ENCODE measurements around the gene CCDC92. TPM values are rescaled to one million over a fixed set of nuclear protein-coding genes. Genes with fewer than 3 reads are reported as not detected.

CCDC92 gene
- total RNA-seq, 1 donor from 2014 or later, result 38.9 TPM

DNA sequence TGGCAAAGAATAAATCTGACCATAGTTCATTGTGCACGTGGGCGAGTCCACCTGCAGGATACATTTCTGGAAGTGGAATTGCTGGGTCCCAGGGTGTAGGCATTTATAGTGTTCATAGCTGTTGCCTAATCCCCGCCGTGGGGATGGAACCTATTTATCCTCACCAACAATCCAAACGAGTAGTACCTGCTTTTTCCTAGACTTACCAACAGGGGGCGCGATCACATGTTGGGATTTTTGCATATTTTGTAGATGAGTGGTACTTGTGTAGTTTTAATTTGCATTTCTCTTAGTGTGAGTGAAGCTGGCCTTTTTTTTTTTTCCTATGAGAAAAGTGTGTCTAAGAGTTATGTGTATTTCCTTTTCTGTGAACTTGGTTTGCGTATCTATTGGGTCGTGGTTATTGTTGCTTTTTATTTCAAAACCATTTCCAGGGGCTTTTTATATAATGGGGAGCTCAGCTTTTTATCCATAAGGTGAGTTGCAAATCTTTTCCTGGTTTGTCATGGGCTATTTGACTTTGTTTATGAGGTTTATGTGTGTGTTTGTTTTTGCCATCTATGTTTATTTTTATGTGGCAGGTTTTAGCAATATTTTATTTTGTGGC lies 67.2 kb downstream of the CCDC92 start:
- peak; percentile 59 for DNase-seq (ENCODE audit: low read depth)
- no peaks in the 10 kb centered on the region for H3K9me3 ChIP-seq (ENCODE audit: insufficient read depth, low read depth, low read length)
- H3K79me2 ChIP-seq (ENCODE audit: insufficient read depth, low read length), result no peaks in the 10 kb centered on the region
- no peak overlapping the region for H3K4me3 ChIP-seq (ENCODE audit: insufficient read depth, low read depth, low read length)
- TF ChIP-seq EZH2 (IDR thresholded peaks at IDR 0.05; ENCODE audit: insufficient read depth, low read length), result no peak
- TF ChIP-seq, protein P1, sequence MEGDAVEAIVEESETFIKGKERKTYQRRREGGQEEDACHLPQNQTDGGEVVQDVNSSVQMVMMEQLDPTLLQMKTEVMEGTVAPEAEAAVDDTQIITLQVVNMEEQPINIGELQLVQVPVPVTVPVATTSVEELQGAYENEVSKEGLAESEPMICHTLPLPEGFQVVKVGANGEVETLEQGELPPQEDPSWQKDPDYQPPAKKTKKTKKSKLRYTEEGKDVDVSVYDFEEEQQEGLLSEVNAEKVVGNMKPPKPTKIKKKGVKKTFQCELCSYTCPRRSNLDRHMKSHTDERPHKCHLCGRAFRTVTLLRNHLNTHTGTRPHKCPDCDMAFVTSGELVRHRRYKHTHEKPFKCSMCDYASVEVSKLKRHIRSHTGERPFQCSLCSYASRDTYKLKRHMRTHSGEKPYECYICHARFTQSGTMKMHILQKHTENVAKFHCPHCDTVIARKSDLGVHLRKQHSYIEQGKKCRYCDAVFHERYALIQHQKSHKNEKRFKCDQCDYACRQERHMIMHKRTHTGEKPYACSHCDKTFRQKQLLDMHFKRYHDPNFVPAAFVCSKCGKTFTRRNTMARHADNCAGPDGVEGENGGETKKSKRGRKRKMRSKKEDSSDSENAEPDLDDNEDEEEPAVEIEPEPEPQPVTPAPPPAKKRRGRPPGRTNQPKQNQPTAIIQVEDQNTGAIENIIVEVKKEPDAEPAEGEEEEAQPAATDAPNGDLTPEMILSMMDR (IDR thresholded peaks at IDR 0.05; ENCODE audit: insufficient read depth, low read depth, low read length), result peak; percentile 90
- no peaks in the 10 kb centered on the region for H4K20me1 ChIP-seq (ENCODE audit: insufficient read depth, low read length)
- H3K4me1 Mint-ChIP-seq (ENCODE audit: low read depth, unreplicated experiment), result peaks cover 15% of the 10 kb centered on the region
- no peaks in the 10 kb centered on the region for H3K27me3 ChIP-seq (ENCODE audit: insufficient read depth, low read length)
- FAIRE-seq, result peak; percentile 81
- H3K9me3 Mint-ChIP-seq (ENCODE audit: unreplicated experiment), result peaks cover 5% of the 10 kb centered on the region
- no peak overlapping the region for H2AFZ ChIP-seq (ENCODE audit: low read depth, low read length)
- H3K27ac ChIP-seq (ENCODE audit: low read depth, low read length), result no peak overlapping the region
- no peak overlapping the region for H3K4me3 Mint-ChIP-seq (ENCODE audit: unreplicated experiment)
- H3K9ac ChIP-seq (ENCODE audit: low read length), result no peak overlapping the region
- H3K36me3 ChIP-seq (ENCODE audit: insufficient read depth, low read length), result no peaks in the 10 kb centered on the region
- H3K27me3 Mint-ChIP-seq (ENCODE audit: low read depth, unreplicated experiment), result peaks cover 10% of the 10 kb centered on the region
- H3K36me3 Mint-ChIP-seq (ENCODE audit: low read depth, unreplicated experiment), result no peaks in the 10 kb centered on the region
- H3K27ac Mint-ChIP-seq (ENCODE audit: unreplicated experiment), result no peak overlapping the region
- peaks cover 4% of the 10 kb centered on the region for H3K4me1 ChIP-seq (ENCODE audit: insufficient read depth, low read length)
- no peak overlapping the region for H3K4me2 ChIP-seq (ENCODE audit: low read length)

- no peaks in the 10 kb centered on the region for H3K36me3 Mint-ChIP-seq (ENCODE audit: low read depth, unreplicated experiment)
- H3K27ac Mint-ChIP-seq (ENCODE audit: unreplicated experiment), result no peak overlapping the region
- Histone ChIP-seq H3K4me2 (ENCODE audit: low read length) (no peak overlapping the region), H3K9me3 (ENCODE audit: insufficient read depth, low read depth, low read length) (peaks cover 4% of the 10 kb centered on the region), H3K9ac (ENCODE audit: low read length) (no peak overlapping the region), H4K20me1 (ENCODE audit: insufficient read depth, low read length) (no peaks in the 10 kb centered on the region), H3K27me3 (ENCODE audit: insufficient read depth, low read length) (no peaks in the 10 kb centered on the region), H3K4me3 (ENCODE audit: insufficient read depth, low read depth, low read length) (no peak overlapping the region), H3K27ac (ENCODE audit: low read depth, low read length) (no peak overlapping the region), H3K4me1 (ENCODE audit: insufficient read depth, low read length) (peaks cover 4% of the 10 kb centered on the region), H3K79me2 (ENCODE audit: insufficient read depth, low read length) (no peaks in the 10 kb centered on the region), H2AFZ (ENCODE audit: low read depth, low read length) (no peak overlapping the region), H3K36me3 (ENCODE audit: insufficient read depth, low read length) (no peaks in the 10 kb centered on the region)
- peaks cover 15% of the 10 kb centered on the region for H3K4me1 Mint-ChIP-seq (ENCODE audit: low read depth, unreplicated experiment)
- TF ChIP-seq EZH2 (IDR thresholded peaks at IDR 0.05; ENCODE audit: insufficient read depth, low read length), result no peak
- H3K9me3 Mint-ChIP-seq (ENCODE audit: unreplicated experiment), result peaks cover 6% of the 10 kb centered on the region
- H3K4me3 Mint-ChIP-seq (ENCODE audit: unreplicated experiment), result no peak overlapping the region
- DNase-seq (ENCODE audit: low read depth), result no peak
- H3K27me3 Mint-ChIP-seq (ENCODE audit: low read depth, unreplicated experiment), result peaks cover 10% of the 10 kb centered on the region
- FAIRE-seq, result no peak
These were observed 69.1 kb downstream of the CCDC92 start for GRCh38 chr12:123903301-123904065.

- Histone ChIP-seq H3K27me3 (ENCODE audit: insufficient read depth, low read length) (no peaks in the 10 kb centered on the region), H3K9ac (ENCODE audit: low read length) (no peak overlapping the region), H3K36me3 (ENCODE audit: insufficient read depth, low read length) (no peaks in the 10 kb centered on the region), H3K4me1 (ENCODE audit: insufficient read depth, low read length) (peaks cover 4% of the 10 kb centered on the region), H3K27ac (ENCODE audit: low read depth, low read length) (no peak overlapping the region), H2AFZ (ENCODE audit: low read depth, low read length) (no peak overlapping the region), H3K79me2 (ENCODE audit: insufficient read depth, low read length) (no peaks in the 10 kb centered on the region), H3K4me2 (ENCODE audit: low read length) (no peak overlapping the region), H4K20me1 (ENCODE audit: insufficient read depth, low read length) (no peaks in the 10 kb centered on the region), H3K9me3 (ENCODE audit: insufficient read depth, low read depth, low read length) (peaks cover 4% of the 10 kb centered on the region), H3K4me3 (ENCODE audit: insufficient read depth, low read depth, low read length) (no peak overlapping the region)
- DNase-seq (ENCODE audit: low read depth) (no peak), FAIRE-seq (no peak)
- Mint-ChIP-seq H3K4me1 (ENCODE audit: low read depth, unreplicated experiment) (peaks cover 12% of the 10 kb centered on the region), H3K4me3 (ENCODE audit: unreplicated experiment) (no peak overlapping the region), H3K27ac (ENCODE audit: unreplicated experiment) (no peak overlapping the region), H3K36me3 (ENCODE audit: low read depth, unreplicated experiment) (no peaks in the 10 kb centered on the region), H3K27me3 (ENCODE audit: low read depth, unreplicated experiment) (peaks cover 10% of the 10 kb centered on the region), H3K9me3 (ENCODE audit: unreplicated experiment) (peaks cover 6% of the 10 kb centered on the region)
- TF ChIP-seq, protein P1 (IDR thresholded peaks at IDR 0.05; ENCODE audit: insufficient read depth, low read depth, low read length), result no peak
- TF ChIP-seq EZH2 (IDR thresholded peaks at IDR 0.05; ENCODE audit: insufficient read depth, low read length), result no peak
These were observed 69.8 kb downstream of the CCDC92 start for GRCh38 chr12:123902821-123903220.

Measured in astrocyte (in vitro differentiated cells and primary cell).